Measurements from ENCODE around the gene SFSWAP.
"Not testable (repeated sequence)": the region's sequence is repeated elsewhere in the genome, so short reads cannot be mapped to it uniquely, and the experiment has no call there.

The SFSWAP gene

DNA sequence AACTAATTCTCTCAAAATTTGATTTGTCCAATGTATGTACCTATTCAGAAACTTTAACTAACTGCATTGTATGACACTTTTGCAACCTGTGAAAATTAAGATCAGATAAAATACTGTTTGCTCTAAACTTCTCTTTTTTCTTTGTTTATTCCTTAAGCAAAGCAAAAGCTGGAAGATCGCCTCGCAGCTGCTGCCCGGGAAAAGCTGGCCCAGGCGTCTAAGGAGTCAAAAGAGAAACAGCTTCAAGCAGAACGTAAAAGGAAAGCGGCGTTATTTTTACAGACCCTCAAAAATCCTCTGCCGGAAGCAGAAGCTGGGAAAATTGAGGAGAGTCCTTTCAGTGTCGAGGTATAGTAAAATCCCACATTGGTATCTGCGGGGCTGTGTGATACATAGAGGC is 55.1 kb downstream of the SFSWAP start:
- no peak for DNase-seq

DNA sequence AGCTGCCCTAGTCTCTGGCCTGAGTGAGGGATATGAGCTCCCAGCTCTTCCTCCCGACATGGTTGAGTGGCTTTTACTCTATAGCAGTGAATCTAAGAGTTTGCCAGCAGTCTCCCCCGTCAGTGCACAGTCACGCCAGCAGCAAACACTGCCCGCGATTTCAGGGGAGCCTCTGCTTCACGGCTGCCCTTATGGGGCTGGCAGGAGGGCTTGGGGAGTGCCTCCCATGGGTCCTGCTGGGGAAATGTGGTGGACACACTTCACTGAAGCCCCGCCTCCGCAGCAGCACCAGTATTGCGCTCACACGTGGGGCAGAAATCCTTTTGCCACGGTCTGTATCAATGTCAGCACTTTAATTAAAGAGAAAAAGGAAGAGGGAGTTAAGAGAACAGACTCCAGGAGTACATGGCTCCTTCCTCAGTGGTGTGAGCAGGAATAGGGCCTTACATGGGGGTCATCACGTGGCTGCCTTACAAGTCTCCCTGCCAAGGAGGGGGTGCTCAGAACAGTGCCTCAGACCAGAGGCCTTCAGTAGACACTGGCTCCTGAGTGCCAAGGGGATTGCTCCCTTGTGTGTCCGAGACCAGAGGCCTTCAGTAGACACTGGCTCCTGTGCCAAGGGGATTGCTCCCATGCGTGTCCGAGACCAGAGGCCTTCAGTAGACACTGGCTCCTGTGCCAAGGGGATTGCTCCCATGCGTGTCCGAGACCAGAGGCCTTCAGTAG is 55.7 kb downstream of the SFSWAP start:
- DNase-seq: no peak

DNA sequence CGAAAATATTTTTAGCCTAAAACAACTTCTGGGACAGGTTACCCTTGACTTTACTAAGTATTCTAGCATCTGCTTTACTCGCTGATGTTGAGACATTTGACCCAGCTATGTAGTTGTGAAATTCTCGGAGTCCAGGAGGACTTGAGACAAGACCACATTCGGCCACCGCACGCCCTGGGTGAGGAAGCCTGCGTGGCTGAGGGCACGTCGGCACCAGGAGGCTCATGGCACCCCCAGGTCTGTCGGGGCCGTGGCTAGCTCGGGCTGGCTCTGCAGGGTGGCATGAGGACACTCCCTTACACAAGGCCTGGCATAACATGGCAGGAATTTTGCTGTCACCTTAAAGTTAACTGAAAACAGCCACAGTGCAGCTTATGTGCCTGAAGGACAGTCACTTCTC is 59.2 kb downstream of the SFSWAP start:
- DNase-seq: no peak

DNA sequence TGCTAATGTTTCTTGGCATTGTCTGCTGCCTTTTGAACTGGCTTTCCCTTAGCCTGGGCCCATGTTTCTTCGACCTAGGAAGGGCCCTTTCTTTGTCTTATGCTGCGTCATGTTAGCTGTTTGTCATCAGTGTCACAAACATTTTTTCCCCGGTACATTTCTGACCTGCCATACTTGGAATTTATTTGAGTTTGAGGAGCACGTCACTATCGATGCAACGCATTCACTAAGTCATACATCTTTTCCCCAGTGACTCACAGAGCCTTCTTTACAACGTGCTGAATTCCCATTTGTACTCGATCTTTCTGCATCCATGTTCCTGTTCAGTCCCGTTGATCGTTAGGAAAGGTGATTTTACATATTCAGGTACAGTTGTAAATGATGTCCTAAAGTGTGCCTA is 61.1 kb downstream of the SFSWAP start:
- no peak for DNase-seq

DNA sequence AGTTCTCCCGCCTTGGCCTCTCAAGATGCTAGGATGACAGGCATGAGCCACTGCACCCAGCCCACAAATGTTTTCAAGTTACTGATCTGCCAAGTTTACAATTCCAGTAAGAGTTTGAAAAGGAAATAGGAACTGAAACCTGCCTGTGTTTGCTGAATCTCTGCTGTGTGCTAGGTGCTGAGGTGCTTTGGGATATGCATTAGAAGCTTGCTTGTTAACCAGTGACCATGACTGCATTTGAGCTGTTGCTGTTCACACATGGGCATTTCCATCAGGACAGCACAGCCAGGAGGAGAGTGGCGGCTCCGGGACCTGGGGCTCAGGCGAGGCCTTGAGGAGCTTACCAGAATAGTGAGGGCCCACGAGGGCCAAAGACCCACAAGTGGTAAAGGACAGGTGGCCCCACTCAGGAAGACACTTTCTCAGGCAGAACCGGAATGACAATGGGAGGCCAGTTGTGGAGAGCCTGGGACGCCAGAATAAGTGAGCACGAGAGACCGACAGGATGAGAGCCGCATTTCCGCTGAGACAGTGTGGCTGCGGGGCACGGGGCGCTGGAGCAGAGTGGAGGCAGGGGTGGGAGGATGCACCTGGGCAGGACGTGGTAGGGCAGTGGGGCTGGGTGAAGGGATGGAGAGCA is 62.8 kb downstream of the SFSWAP start:
- peak; percentile 82 for DNase-seq

DNA sequence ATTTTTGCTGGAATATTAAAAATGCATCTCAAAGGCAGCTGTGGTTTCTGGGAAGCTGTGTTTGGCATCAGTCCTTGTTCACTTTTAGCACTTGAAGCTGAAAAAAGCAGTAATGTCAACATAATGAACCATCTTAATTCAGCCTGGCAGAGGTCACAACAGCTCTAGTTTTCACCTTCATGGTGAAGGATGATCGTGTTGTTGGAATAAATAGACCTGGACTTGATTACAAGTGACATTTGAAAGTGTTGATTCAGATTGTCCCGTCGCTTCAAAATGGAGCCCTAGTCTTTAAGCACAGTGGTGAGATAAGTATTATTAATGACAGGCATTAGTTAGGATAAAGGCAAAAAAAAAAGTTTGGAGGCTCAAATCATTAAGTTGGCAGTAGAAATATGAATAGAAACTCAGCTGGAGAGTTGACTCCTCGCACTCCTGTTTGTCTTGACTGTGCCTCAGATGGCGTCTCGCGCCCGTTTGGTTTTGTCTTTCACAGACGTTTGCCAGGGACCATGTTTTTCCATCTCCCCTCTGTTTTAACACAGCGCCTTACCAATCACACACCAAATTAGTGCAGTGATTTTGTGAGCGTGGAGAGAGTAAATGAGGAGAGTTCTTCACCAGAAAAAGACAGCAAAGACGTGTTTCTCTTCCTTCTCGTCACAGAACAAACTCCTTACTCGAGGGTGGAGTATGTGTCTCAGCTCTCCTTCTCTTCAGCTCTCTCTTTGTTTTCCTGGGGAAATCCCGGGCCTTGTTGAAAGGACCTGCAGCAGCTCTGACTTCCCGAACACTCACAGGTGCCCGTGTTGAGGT is 63.9 kb downstream of the SFSWAP start:
- peak; percentile 12 for DNase-seq

DNA sequence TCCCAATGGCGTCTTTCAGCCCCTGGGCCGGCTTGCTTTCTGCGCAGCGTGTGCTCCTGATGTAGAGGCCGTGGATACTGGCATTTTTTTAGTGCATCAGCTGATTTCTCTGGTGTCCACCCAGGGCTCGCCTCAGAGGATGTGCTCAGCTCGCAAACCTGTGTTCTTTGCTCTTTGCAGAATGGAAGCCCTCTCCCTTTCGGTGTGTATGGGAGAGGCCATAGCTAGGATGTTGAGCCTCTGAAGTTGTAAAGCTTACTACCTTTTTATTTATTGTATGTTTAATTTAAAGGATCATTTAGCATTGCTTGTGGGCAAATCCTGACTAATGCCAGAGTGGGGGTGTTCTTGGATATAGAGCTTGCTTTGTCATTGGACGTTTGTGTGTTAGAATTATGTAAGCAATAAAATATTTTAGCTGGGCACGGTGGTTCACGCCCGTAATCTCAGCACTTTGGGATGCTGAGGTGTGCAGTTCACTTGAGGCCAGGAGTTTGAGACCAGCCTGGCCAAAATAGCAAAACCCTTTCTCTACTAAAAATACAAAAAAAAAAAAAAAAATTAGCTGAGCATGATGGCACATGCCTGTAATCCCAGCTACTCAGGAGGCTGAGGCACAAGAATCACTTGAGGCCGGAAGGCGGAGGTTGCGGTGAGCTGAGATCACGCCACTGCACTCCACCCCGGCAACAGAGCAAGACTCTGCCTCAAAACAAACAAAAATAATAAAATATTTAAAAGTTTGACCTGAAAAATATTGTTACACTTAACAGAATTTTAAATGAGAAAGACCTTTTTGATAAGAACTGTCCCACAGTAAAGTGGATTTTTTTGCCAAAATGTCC is 64.7 kb downstream of the SFSWAP start:
- no peak for DNase-seq

DNA sequence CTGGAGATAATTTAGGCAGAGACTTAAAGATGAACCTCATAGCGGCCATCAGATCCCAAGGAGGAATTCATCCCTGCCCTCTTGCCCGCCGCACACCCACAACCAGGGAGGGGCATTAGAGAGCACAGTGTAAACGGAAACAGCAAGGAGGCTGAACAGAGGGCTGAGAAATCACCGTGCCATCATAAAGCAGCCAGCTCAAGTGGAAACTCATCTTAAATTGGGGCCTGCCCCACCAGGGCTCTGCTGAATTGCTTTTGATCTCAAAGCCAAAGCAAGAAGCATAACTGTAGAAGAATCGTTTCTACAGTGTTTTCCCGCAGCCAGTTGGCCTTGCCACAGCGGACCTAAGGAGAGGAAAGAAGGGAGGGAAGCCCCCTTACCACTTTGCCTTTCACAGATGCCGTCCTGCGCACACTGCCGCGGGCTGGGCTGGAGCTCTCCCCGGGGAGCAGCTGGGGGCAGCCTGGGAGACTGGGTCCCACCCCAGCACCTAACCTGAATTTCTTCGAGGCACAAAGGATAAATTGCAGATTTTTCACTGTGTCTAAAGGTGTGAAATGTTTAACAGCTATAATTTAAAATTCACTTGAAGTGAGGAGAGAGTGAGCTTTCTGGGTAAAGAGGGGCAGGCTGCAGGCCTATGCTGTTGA is 65.5 kb downstream of the SFSWAP start:
- no peak for DNase-seq

DNA sequence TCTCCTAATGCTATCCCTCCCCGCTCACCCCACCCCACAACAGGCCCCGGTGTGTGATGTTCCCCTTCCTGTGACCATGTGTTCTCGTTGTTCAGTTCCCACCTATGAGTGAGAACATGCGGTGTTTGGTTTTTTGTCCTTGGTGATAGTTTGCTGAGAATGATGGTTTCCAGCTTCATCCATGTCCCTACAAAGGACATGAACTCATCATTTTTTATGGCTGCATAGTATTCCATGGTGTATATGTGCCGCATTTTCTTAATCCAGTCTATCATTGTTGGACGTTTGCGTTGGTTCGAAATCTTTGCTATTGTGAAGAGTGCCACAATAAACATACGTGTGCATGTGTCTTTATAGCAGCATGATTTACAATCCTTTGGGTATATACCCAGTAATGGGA is 66.4 kb downstream of the SFSWAP start:
- DNase-seq: not testable (repeated sequence)

DNA sequence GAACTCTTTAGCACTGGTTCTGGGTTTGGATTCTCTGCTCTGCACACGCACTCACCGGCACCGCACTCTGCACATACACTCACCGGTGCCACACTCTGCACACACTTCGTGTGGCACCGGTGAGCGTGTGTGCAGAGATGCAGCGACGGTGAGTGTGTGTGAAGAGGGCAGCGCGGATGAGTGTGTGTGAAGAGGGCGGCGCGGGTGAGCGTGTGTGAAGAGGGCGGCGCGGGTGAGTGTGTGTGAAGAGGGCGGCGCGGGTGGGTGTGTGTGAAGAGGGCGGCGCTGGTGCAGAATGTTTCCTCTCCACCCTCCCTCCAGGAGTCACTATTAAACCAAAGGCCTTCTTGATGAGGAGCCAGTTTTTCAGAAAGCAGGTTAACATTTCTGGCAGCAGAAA is 68.1 kb downstream of the SFSWAP start:
- DNase-seq: no peak

DNA sequence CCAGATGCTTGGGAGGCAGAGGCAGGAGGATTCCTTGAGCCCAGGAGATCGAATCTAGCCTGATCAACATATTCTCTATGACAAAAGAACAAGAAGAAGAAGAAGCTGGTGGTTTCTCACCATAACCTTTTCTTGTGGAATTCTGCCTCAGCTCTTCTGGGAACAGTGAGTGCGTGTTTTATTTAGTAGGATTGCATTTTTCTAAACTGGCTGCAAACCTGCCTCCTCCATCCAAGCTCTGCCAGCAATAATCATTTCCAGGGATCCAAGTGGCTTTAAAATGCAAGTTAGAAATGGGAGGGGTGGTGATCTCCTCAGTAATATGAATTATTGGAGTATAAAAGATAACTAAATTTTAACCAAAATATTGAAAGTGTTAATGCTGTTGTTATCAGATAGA is 71.2 kb downstream of the SFSWAP start:
- no peak for DNase-seq

DNA sequence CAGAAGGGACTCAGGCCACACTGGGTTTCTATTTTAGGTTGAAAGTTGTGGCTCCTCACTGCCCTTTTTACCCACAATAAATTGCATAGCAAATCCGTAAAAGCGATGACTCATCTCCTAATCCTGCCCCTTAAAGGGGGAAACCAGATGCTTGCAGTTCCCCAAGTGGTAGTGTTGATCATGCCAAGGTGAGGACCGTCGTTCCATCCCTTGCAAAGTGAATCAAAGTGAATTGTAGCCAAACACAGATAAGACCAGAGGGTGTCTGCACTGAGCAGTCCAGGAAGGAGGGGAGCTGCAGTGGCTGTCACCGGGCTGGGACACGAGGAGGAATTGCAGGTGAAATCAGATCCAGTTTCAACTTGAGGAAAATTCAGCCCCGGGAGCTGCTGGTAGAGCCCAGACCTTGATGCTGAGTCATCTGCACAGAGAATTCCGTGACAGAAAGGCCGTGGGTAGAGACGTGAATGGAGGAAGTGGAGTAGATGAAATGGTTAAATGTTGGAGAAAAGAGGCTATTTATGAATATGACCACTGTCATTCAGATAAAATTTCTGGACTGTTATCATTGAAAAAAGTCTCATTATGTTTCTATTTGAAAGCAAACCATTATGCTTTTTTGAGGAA is 73.1 kb downstream of the SFSWAP start:
- DNase-seq: no peak

DNA sequence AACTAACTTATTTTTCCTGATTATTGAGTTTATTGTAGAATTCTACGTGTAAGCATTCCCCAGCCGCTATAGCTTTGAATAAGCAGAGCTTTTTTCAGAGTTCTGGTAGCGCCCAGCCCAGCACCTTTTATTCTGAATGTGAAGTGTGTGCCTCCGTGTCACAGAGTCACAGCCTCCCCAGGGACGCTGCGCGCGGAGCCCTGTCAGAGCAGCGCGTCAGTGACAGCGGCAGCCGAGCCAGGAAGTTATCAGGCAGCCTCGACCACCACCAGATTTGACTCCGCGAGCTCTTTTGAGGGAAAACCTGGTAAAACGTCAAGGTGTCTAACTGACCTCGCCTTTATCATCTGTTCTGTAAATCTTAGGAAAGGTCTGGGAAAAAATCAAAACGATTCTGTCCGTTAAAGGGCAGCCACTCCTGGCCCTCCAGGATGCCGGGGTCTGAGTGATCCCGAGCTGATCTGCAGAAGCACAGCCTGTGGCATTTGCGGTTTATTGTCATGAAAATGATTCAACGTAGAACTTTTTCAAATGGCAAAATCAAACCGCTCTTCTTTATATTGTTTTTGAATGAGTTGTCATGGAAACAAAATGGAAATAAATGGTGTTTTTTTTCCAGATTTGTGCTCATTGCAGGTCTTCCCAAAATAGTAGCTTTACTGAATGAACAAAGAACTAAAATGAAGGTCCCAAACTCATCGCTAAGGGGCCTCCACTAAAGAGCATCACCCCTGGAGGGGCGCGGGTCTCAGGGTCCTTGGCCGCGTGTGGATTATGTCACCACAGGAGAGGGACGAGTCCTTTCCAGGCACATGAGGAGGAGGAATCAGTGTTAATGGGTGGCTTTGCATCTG is 74.2 kb downstream of the SFSWAP start:
- no peak for DNase-seq

DNA sequence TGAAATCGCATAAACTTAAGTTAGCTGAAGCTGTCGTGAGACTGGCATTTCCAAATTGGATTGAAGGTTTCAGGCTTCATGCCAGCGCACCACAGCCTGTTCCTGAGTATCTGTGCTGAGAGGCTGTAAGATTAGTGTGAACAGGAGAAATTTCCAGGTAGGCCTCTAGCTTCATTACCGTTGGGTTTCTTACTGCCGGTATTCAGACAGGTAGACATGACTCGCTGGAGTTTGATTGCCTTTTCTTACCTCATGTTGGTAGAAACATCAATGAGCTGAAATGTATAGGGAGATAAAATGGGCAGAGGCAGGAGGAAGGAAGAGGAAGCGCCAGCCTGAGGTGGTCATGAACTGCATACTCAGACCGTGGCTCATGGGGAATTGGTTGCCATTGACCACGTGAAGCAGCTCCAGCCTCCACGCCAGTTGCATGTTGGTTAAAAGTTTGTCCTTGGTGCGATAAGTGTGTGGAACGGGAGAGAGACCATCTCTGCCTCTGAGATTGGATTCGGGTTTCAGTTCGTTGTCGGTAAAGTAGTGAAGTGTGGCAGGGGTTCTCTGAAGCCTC is 75.0 kb downstream of the SFSWAP start:
- DNase-seq: no peak

DNA sequence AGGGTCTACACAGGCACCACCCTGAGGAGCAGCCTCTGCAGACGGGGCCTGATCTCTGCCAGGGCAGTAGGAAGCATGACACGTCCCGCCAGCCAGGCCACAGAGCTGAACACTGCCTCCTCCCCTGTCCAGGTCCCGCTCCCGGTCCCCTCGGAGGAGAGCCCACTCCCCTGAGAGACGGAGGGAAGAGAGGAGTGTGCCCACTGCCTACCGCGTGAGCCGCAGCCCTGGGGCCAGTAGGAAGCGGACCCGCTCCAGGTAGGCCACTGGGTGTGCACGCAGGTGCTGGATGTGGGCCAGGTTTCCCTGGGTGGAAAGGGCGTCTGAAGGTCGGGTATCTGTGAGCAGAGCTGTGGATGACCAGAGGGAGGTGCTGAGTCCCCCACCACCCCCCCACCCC is 75.4 kb downstream of the SFSWAP start:
- no peak for DNase-seq

DNA sequence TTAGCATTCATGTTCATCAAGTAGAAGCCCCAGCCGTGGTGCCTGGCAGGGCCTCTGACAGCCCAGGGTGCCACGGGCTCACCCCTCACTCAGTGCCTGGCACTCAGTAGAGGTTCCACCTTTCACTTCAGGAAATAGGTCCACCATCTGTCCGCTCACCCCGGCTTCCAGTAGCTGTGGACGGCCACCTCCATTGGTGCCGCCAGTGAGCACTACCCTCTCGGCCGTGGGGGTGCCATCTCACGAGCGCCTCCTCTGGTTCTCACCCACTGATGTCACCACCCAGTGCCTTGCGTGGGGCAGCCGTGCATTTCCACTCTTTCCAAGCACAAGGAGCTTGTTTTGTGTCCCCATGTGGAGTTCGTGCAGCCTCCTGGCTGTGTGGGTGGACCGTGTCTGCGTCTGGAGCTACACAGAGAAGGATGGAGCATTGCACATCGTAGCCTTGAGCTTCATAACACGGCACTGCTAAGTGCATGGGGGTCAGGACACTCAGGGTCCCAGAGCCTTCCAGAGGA is 76.3 kb downstream of the SFSWAP start:
- DNase-seq: no peak

DNA sequence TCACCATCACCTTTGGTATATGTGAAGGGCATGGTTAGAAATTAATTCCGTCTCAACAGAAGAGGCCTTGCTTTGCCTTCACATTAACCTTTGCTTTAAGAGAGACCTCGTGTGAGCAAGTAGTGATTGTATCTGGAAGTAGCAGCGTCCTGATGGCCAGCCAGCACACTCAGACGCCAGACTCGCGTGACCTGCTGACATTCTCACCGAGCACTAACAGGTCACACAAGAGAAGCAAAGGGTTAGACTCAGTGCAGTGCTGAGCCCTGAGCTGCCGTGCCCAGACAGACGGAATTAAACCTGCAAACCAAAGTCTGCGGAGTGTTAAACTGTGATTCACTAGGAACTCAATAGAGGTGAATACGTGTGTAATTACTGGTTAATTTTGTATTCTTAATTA is 77.2 kb downstream of the SFSWAP start:
- DNase-seq: no peak

DNA sequence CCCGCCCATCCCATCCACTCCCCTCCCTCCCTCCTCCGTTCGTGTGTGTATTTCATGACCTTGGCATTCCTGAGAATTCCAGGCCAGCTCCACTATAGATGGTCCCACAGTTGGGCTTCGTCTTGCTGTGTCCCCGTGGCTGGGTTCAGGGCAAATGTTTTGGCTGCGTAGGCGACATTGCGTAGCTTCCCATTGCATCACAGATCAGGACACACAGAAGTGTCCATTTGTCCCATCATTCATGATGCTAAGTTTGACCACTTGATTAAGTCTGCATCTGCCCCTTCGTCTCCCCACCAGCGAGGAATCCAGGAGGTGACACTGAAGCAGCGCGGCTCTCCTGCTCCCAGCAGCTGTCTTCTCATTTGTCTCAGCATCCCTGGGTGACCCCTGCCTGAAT is 78.7 kb downstream of the SFSWAP start:
- no peak for DNase-seq

DNA sequence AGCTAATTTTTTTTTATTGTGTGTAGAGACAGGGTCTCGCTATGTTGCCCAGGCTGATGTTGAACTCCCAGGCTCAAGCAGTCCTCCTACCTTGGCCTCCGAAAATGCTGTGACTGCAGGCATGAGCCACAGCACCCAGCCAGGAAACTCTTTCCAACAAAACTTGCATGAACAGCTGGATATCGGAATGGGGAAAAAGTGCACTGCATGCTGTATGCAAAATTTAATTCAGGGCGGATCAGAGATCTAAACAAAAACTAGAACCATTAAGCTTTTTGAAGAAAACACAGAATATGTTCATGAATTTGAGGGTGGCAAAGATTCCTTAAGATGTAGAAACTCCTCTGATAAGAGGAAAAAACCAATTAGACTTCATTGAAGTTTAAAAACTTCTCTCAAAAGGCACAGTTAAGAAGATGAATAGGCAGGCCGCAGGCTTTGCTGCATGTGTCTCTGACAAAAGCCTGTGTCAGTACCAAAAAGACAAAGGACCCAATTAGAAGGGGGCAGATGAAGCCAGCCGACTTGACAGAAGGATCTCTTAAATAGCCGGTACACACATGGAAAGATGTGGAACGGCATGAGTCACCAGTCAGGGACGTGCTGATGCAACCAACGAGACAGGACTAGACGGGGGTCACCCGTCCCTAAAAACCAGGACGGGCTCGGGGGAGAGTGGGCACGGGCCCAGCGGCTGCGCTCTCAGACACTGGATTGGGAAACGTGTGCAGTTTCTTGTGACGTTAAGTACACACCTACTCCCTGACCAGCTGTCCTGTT is 82.5 kb downstream of the SFSWAP start:
- DNase-seq: no peak

DNA sequence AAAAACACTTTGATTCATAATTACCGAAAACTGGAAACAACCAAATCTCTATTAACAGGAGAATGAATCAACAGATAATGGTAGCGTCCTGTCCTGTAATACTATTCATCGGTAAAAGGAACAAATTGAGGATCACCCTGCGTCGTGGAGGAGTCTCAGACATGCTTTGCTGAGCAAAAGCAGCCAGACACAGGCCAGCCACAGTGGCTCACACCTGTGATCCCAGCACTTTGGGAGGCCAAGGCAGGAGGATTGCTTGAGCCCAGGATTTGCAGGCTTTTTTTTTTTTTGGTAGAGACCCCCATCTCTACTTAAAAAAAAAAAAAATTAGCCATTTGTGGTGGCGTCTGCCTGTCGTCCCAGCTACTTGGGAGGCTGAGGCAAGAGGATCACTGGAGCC is 83.2 kb downstream of the SFSWAP start:
- no peak for DNase-seq

Measured in RPMI8226 (cell line).